Sciatic nerve (tissue), 2 donors: ENCODE data around the gene DPP9. TPM values are rescaled to one million over a fixed set of nuclear protein-coding genes. Genes with fewer than 3 reads are reported as not detected.
A peak's percentile ranks its signal among the peaks of the same experiment; 100 is the strongest.

Source experiments
- ATAC-seq: fragments of 200-7000 bp; cut with Tn5 transposase; one replicate; pipeline ENCODE4 v1.9.1; 2020; ENCODE audit warnings: mild to moderate bottlenecking, moderate library complexity
- DNase-seq: peaks from one replicate; pipeline ENCODE4 v3.0.0-alpha.2; 2020; ENCODE audit warnings: low spot score
- intact Hi-C: fragments of 100-400 bp; cut with DNase I; formaldehyde crosslinking; loops from one replicate; pipeline ENCODE4 v1.14.2; 2022
- total RNA-seq: library from RNA; stranded (reverse); fragmentation: NEBNext Ultra II Directional; extraction: Animal tissue kit (Norgen Biotek cat#: 25700); gene quantifications from one replicate; pipeline ENCODE4 v1.2.1, GENCODE V29; 2021
- donor health status: DM: no; HTN: no; CAD: no.
- donor health status: DM: no; HTN: no; CAD: no.

Gene DPP9
- total RNA-seq, 1 donor from 2014 or later = 47.7 TPM

- ATAC-seq = no peak
Observed at GRCh38 chr19:4714016-4714415, 9.6 kb downstream of the DPP9 start.

GRCh38 chr19:4713384-4713951 lies 10.2 kb downstream of the DPP9 start:
- no peak for DNase-seq
- ATAC-seq = peak; percentile 38
- intact Hi-C loops = no loop called here

More at GRCh38 chr19:4714016-4714415, 9.6 kb downstream of the DPP9 start:
- intact Hi-C loops = no loop called here
- no peak for DNase-seq

- intact Hi-C loops = no loop called here
- ATAC-seq = no peak
- DNase-seq = no peak
Observed at GRCh38 chr19:4712771-4713170, 10.9 kb downstream of the DPP9 start.

GRCh38 chr19:4711211-4711610 lies 12.4 kb downstream of the DPP9 start:
- ATAC-seq = no peak
- intact Hi-C loops = no loop called here
- no peak for DNase-seq

- DNase-seq (no peak), ATAC-seq (no peak)
- intact Hi-C loops = no loop called here
Observed at GRCh38 chr19:4710281-4710600, 13.4 kb downstream of the DPP9 start.

GRCh38 chr19:4709440-4710280 lies 14.0 kb downstream of the DPP9 start:
- DNase-seq (no peak), ATAC-seq (no peak)
- intact Hi-C loops = no loop called here

- DNase-seq = no peak
- peak; percentile 45 for ATAC-seq
Observed at GRCh38 chr19:4707956-4708650, 15.5 kb downstream of the DPP9 start.

GRCh38 chr19:4707322-4707721 lies 16.3 kb downstream of the DPP9 start:
- ATAC-seq (no peak), DNase-seq (no peak)
- intact Hi-C loops = no loop called here

More at GRCh38 chr19:4707956-4708650, 15.5 kb downstream of the DPP9 start:
- intact Hi-C loops = no loop called here

- DNase-seq = no peak
- intact Hi-C loops = no loop called here
- no peak for ATAC-seq
Observed at GRCh38 chr19:4705413-4706131, 18.1 kb downstream of the DPP9 start.

GRCh38 chr19:4704317-4704673 lies 19.3 kb downstream of the DPP9 start:
- ATAC-seq = no peak
- DNase-seq = no peak
- intact Hi-C loops = no loop called here

GRCh38 chr19:4703671-4704316 lies 19.8 kb downstream of the DPP9 start:
- DNase-seq (no peak), ATAC-seq (no peak)
- intact Hi-C loops = no loop called here

GRCh38 chr19:4702764-4703163 lies 20.9 kb downstream of the DPP9 start:
- intact Hi-C loops = no loop called here
- no peak for ATAC-seq

GRCh38 chr19:4701557-4701956 lies 22.1 kb downstream of the DPP9 start:
- intact Hi-C loops = no loop called here
- ATAC-seq = no peak
- no peak for DNase-seq

More at GRCh38 chr19:4702764-4703163, 20.9 kb downstream of the DPP9 start:
- DNase-seq = no peak

- DNase-seq (no peak), ATAC-seq (no peak)
- intact Hi-C loops = no loop called here
Observed at GRCh38 chr19:4700693-4700970, 23.0 kb downstream of the DPP9 start.

GRCh38 chr19:4699826-4700692 lies 23.6 kb downstream of the DPP9 start:
- intact Hi-C loops = no loop called here
- no peak for ATAC-seq
- DNase-seq = no peak

- ATAC-seq = no peak
- DNase-seq = no peak
Observed at GRCh38 chr19:4697304-4697703, 26.3 kb downstream of the DPP9 start.

GRCh38 chr19:4695224-4695731 lies 28.4 kb downstream of the DPP9 start:
- intact Hi-C loops = no loop called here
- DNase-seq (no peak), ATAC-seq (no peak)

More at GRCh38 chr19:4697304-4697703, 26.3 kb downstream of the DPP9 start:
- intact Hi-C loops = no loop called here
